ENCODE measurements around the gene TNFAIP3. TPM values are rescaled to one million over a fixed set of nuclear protein-coding genes. Genes with fewer than 3 reads are reported as not detected.

TNFAIP3 gene
- total and polyA plus RNA-seq, 8 donors: 7.8 to 77.0 (median 12.4) TPM

- Histone ChIP-seq H3K36me3 (peaks cover 0 to 13% (median 11%) of the 10 kb centered on the region in 4 donors), H3K27ac (peak overlapping the region; percentile 94 to 97 (median 95)), H3K4me1 (peaks cover 31 to 63% (median 53%) of the 10 kb centered on the region in 4 donors), H3K9me3 (no peaks in the 10 kb centered on the region), H3K27me3 (no peaks in the 10 kb centered on the region), H3K4me3 (peak overlapping the region; percentile 76 to 90 (median 86))
- peak; percentile 45 to 71 for DNase-seq
- intact Hi-C loops (cut with DNase I; ENCODE audit: low total_unique reads): no loop called here
- 1 to 3% (median 2%) methylated on average over 29 to 32 of the region's 32 CpGs for WGBS, 5 donors
- no peak for TF ChIP-seq EP300 (IDR thresholded peaks at IDR 0.05)
- TF ChIP-seq, protein P1, sequence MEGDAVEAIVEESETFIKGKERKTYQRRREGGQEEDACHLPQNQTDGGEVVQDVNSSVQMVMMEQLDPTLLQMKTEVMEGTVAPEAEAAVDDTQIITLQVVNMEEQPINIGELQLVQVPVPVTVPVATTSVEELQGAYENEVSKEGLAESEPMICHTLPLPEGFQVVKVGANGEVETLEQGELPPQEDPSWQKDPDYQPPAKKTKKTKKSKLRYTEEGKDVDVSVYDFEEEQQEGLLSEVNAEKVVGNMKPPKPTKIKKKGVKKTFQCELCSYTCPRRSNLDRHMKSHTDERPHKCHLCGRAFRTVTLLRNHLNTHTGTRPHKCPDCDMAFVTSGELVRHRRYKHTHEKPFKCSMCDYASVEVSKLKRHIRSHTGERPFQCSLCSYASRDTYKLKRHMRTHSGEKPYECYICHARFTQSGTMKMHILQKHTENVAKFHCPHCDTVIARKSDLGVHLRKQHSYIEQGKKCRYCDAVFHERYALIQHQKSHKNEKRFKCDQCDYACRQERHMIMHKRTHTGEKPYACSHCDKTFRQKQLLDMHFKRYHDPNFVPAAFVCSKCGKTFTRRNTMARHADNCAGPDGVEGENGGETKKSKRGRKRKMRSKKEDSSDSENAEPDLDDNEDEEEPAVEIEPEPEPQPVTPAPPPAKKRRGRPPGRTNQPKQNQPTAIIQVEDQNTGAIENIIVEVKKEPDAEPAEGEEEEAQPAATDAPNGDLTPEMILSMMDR (IDR thresholded peaks at IDR 0.05): no peak
- peak in 1 of 4 donors; percentile 1 for TF ChIP-seq POLR2A (IDR thresholded peaks at IDR 0.05)
- peak in 2 of 3 donors; percentile 36 to 44 for TF ChIP-seq POLR2AphosphoS5 (IDR thresholded peaks at IDR 0.05)
These were observed 838 bp downstream of the TNFAIP3 start for GRCh38 chr6:137867685-137868509.

DNA sequence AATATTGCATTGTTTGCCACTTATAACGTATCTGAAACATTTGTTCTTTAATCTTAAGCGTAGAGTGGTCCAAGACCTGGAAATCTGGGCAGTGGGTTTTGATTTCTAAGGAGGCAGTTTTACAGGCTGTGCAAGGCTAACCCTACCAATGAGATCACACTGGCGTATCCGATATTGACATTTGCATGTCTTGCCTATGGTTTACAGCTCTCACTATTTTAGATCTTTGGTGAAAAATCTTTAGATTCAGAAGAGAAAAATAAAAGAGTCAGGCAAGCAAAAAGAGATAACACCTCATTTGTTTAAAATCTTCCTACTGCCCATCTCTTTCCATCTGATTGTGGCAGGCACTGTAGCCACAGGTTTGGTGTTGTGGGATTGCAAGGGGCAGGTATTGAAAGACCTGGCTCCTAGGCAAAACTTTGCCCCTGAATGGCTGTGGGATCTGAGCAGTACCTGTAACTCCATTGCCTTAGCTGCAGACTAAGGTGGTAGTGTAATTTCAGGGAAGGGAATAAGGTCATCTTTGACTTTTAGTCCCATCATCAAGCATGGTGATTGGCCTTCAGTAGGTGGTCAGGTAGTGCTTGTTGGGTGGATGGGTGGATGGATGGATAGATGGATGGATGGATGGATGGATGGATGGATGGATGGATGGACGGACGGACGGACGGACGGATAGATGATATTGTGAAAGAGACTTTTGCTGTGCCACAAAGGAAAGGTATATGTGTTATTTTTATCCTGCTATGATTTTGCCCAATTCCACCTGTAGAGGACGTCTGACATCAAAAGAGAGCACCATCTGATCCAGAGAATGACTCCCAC, 1.9 kb downstream of the TNFAIP3 start:
- DNase-seq: no peak
- peaks cover 39 to 73% (median 62%) of the 10 kb centered on the region in 4 donors for H3K4me1 ChIP-seq
- intact Hi-C loops (cut with DNase I; ENCODE audit: low total_unique reads): no loop called here
- no peaks in the 10 kb centered on the region for H3K27me3 ChIP-seq
- peak overlapping the region; percentile 76 to 90 (median 86) for H3K4me3 ChIP-seq
- peak overlapping the region in 4 of 5 donors; percentile 51 to 97 (median 94) for H3K27ac ChIP-seq
- H3K9me3 ChIP-seq: no peaks in the 10 kb centered on the region
- 57 to 68% (median 62%) methylated on average over 10 of the region's 10 CpGs for WGBS, 5 donors
- H3K36me3 ChIP-seq: peaks cover 0 to 13% (median 11%) of the 10 kb centered on the region in 4 donors
- TF ChIP-seq POLR2A (IDR thresholded peaks at IDR 0.05) (no peak), POLR2AphosphoS5 (IDR thresholded peaks at IDR 0.05) (no peak), EP300 (IDR thresholded peaks at IDR 0.05) (no peak)
- TF ChIP-seq, protein P1 (IDR thresholded peaks at IDR 0.05): no peak

- H3K9me3 ChIP-seq: no peaks in the 10 kb centered on the region
- H3K27me3 ChIP-seq: no peaks in the 10 kb centered on the region
- TF ChIP-seq, protein P1 (IDR thresholded peaks at IDR 0.05): no peak
- TF ChIP-seq POLR2A (IDR thresholded peaks at IDR 0.05) (no peak), POLR2AphosphoS5 (IDR thresholded peaks at IDR 0.05) (no peak), EP300 (IDR thresholded peaks at IDR 0.05) (no peak)
- peaks cover under 1 to 21% (median 18%) of the 10 kb centered on the region in 4 donors for H3K36me3 ChIP-seq
- peak overlapping the region in 4 of 5 donors; percentile 1 to 97 (median 94) for H3K27ac ChIP-seq
- WGBS, 5 donors: 83 to 92% (median 86%) methylated on average over 3 of the region's 3 CpGs
- no peak for DNase-seq
- peaks cover 45 to 78% (median 68%) of the 10 kb centered on the region in 4 donors for H3K4me1 ChIP-seq
- peak overlapping the region in 3 of 4 donors; percentile 76 to 90 (median 83) for H3K4me3 ChIP-seq
- intact Hi-C loops (cut with DNase I; ENCODE audit: low total_unique reads): loop anchor here (5.0 kb wide), 1 partner anchor 157 kb away; no protein-coding TSS in a partner anchor
These were observed 2.7 kb downstream of the TNFAIP3 start for GRCh38 chr6:137869549-137870307.

Measured in stomach (tissue), 9 donors.